HepG2 (cell line): ENCODE results near the gene PLIN3. TPM values are rescaled to one million over a fixed set of nuclear protein-coding genes. Genes with fewer than 3 reads are reported as not detected.
A peak's percentile ranks its signal among the peaks of the same experiment; 100 is the strongest.

Experiments used
- BRD4 ChIP-seq: sonication (generic); formaldehyde crosslinking; IDR thresholded peaks from 2 replicates; pipeline ENCODE4 v1.4.0; 2020; ENCODE audit warnings: missing genetic modification reagents
- JUN ChIP-seq: sonication (generic); formaldehyde crosslinking; IDR thresholded peaks from 2 replicates; pipeline ENCODE4 v1.4.0; 2020; ENCODE audit warnings: mild to moderate bottlenecking, missing genetic modification reagents
- PAXIP1 ChIP-seq: sonication (generic); formaldehyde crosslinking; conservative IDR thresholded peaks from 2 replicates; pipeline ENCODE4 v1.4.0; 2020; ENCODE audit warnings: mild to moderate bottlenecking, missing genetic modification reagents, moderate library complexity
- RFXAP ChIP-seq: sonication (generic); formaldehyde crosslinking; IDR thresholded peaks from 2 replicates; pipeline ENCODE4 v1.4.0; 2020; ENCODE audit warnings: missing genetic modification reagents, borderline replicate concordance
- TFAP4 ChIP-seq: sonication (generic); IDR thresholded peaks from 2 replicates; pipeline ENCODE4 v1.6.1; 2016; ENCODE audit warnings: low read depth, borderline replicate concordance
- TGIF2 ChIP-seq: IDR thresholded peaks from 2 replicates; pipeline ENCODE4 v1.6.1; 2016; ENCODE audit warnings: control low read depth, missing compliant biosample characterization
- TOE1 ChIP-seq: sonication (generic); formaldehyde crosslinking; IDR thresholded peaks from 2 replicates; pipeline ENCODE4 v1.4.0; 2020; ENCODE audit warnings: mild to moderate bottlenecking, missing genetic modification reagents
- ZMAT5 ChIP-seq: sonication (generic); formaldehyde crosslinking; IDR thresholded peaks from 2 replicates; pipeline ENCODE4 v1.5.0; 2020; ENCODE audit warnings: mild to moderate bottlenecking, low read depth, missing genetic modification reagents, borderline replicate concordance
- ZNF12 ChIP-seq: sonication (generic); formaldehyde crosslinking; IDR thresholded peaks from 2 replicates; pipeline ENCODE4 v1.5.0; 2020; ENCODE audit warnings: missing genetic modification reagents
- ZNF17 ChIP-seq: sonication (generic); formaldehyde crosslinking; IDR thresholded peaks from 2 replicates; pipeline ENCODE4 v1.5.0; 2020; ENCODE audit warnings: mild to moderate bottlenecking, missing genetic modification reagents
- ZNF180 ChIP-seq: sonication (generic); formaldehyde crosslinking; IDR thresholded peaks from 2 replicates; pipeline ENCODE4 v1.4.0; 2020; ENCODE audit warnings: low read depth, missing genetic modification reagents, borderline replicate concordance
- ZNF234 ChIP-seq: sonication (generic); formaldehyde crosslinking; conservative IDR thresholded peaks from 2 replicates; pipeline ENCODE4 v1.5.1; 2020; ENCODE audit warnings: mild to moderate bottlenecking, missing genetic modification reagents
- ZNF235 ChIP-seq: sonication (generic); formaldehyde crosslinking; IDR thresholded peaks from 2 replicates; pipeline ENCODE4 v1.8.1; 2023; ENCODE audit warnings: mild to moderate bottlenecking, missing genetic modification reagents, borderline replicate concordance
- ZNF781 ChIP-seq: sonication (generic); formaldehyde crosslinking; IDR thresholded peaks from 2 replicates; pipeline ENCODE4 v1.5.1; 2020; ENCODE audit warnings: borderline replicate concordance, mild to moderate bottlenecking, missing genetic modification reagents; ENCODE audit errors: not compliant biosample characterization
- ZSCAN30 ChIP-seq: sonication (generic); formaldehyde crosslinking; IDR thresholded peaks from 2 replicates; pipeline ENCODE4 v1.5.0; 2020; ENCODE audit warnings: mild to moderate bottlenecking, missing genetic modification reagents
- polyA plus RNA-seq, 8 experiments: library from polyadenylated mRNA; depleted of rRNA in 3 of 8; stranded (reverse) in 7 of 8; unstranded in 1 of 8; fragments of >200 nt; fragmentation: Illumina TruSeq in 4 of 8; extraction: Trizol in 4 of 8; gene quantifications; 2 replicates each; pipeline versions ENCODE4 v1.2.1 to v1.2.3, GENCODE V29; 2011 to 2016; ENCODE audit warnings: low read depth in 4 of 8, missing spikeins in 1 of 8, mixed read lengths in 1 of 8; ENCODE audit not compliant: insufficient read depth in 1 of 8
- total RNA-seq, 5 experiments: library from RNA; depleted of rRNA; stranded (reverse); fragments of >200 nt; fragmentation: Illumina TruSeq; extraction: Trizol; gene quantifications; 2 replicates each; pipeline ENCODE4 v1.2.3, GENCODE V29; 2016; ENCODE audit warnings: low read depth in 1 of 5
- TF ChIP-seq, protein P1 (sequence below): sonication (generic); formaldehyde crosslinking; IDR thresholded peaks from 2 replicates; pipeline ENCODE4 v1.4.0; 2020; ENCODE audit warnings: missing genetic modification reagents, mild to moderate bottlenecking, borderline replicate concordance
- TF ChIP-seq, protein P2 (sequence below): sonication (generic); formaldehyde crosslinking; IDR thresholded peaks from 2 replicates; pipeline ENCODE4 v1.8.0; 2022; ENCODE audit warnings: mild to moderate bottlenecking, missing genetic modification reagents; ENCODE audit not compliant: insufficient replicate concordance
- TF ChIP-seq, protein P3 (sequence below): IDR thresholded peaks from 2 replicates; pipeline ENCODE4 v1.6.1; 2016; ENCODE audit warnings: missing compliant biosample characterization, missing genetic modification reagents, borderline replicate concordance

The PLIN3 gene
- total and polyA plus RNA-seq, 2 of the 13 experiments (the other 11 are each of a cell fraction or from before 2014, with no cell fraction given): 49.3 to 57.9 TPM

GRCh38 chr19:4831304-4831978, 36.0 kb downstream of the PLIN3 start, which contains the start of gene TICAM1 (continued):
- TF ChIP-seq, protein P1, sequence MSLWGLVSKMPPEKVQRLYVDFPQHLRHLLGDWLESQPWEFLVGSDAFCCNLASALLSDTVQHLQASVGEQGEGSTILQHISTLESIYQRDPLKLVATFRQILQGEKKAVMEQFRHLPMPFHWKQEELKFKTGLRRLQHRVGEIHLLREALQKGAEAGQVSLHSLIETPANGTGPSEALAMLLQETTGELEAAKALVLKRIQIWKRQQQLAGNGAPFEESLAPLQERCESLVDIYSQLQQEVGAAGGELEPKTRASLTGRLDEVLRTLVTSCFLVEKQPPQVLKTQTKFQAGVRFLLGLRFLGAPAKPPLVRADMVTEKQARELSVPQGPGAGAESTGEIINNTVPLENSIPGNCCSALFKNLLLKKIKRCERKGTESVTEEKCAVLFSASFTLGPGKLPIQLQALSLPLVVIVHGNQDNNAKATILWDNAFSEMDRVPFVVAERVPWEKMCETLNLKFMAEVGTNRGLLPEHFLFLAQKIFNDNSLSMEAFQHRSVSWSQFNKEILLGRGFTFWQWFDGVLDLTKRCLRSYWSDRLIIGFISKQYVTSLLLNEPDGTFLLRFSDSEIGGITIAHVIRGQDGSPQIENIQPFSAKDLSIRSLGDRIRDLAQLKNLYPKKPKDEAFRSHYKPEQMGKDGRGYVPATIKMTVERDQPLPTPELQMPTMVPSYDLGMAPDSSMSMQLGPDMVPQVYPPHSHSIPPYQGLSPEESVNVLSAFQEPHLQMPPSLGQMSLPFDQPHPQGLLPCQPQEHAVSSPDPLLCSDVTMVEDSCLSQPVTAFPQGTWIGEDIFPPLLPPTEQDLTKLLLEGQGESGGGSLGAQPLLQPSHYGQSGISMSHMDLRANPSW (CRISPR knock-in tag): no peak
- TF ChIP-seq ZNF235 (CRISPR knock-in tag) (0 out of 2 replicates have a peak, but pooled peaks have one; percentile 56), ZNF234 (CRISPR knock-in tag) (0 out of 2 replicates have a peak, but pooled peaks have one; percentile 80), ZSCAN30 (CRISPR knock-in tag) (no peak), ZNF12 (CRISPR knock-in tag) (no peak), TOE1 (CRISPR knock-in tag) (no peak), PAXIP1 (CRISPR knock-in tag) (0 out of 2 replicates have a peak, but pooled peaks have one; percentile 22), ZNF781 (CRISPR knock-in tag) (no peak), ZNF17 (CRISPR knock-in tag) (no peak), ZMAT5 (CRISPR knock-in tag) (no peak), ZNF180 (CRISPR knock-in tag) (no peak), JUN (CRISPR knock-in tag) (no peak), TFAP4 (no peak; the same call in 1 of the 2 replicates), TGIF2 (peak; percentile 26; the same call in 1 of the 2 replicates), RFXAP (CRISPR knock-in tag) (no peak), BRD4 (CRISPR knock-in tag) (no peak)
- TF ChIP-seq, protein P2, sequence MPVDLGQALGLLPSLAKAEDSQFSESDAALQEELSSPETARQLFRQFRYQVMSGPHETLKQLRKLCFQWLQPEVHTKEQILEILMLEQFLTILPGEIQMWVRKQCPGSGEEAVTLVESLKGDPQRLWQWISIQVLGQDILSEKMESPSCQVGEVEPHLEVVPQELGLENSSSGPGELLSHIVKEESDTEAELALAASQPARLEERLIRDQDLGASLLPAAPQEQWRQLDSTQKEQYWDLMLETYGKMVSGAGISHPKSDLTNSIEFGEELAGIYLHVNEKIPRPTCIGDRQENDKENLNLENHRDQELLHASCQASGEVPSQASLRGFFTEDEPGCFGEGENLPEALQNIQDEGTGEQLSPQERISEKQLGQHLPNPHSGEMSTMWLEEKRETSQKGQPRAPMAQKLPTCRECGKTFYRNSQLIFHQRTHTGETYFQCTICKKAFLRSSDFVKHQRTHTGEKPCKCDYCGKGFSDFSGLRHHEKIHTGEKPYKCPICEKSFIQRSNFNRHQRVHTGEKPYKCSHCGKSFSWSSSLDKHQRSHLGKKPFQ: no peak
- TF ChIP-seq, protein P3, sequence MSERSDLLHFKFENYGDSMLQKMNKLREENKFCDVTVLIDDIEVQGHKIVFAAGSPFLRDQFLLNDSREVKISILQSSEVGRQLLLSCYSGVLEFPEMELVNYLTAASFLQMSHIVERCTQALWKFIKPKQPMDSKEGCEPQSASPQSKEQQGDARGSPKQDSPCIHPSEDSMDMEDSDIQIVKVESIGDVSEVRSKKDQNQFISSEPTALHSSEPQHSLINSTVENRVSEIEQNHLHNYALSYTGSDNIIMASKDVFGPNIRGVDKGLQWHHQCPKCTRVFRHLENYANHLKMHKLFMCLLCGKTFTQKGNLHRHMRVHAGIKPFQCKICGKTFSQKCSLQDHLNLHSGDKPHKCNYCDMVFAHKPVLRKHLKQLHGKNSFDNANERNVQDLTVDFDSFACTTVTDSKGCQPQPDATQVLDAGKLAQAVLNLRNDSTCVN (CRISPR knock-in tag): no peak
